Stomach (tissue), 4 donors: ENCODE data around the gene C17orf100.

Experiments used
- CTCF ChIP-seq, 7 experiments: fragments of 450-650 bp in 4 of 7; fragments of 200-600 bp in 3 of 7; sonication (generic) in 3 of 7; IDR thresholded peaks; one replicate each; pipeline ENCODE4 v1.5.1; 2016 to 2019; ENCODE audit warnings: antibody characterized with exemption in 7 of 7, control low read depth in 2 of 7, mild to moderate bottlenecking in 1 of 7
- EP300 ChIP-seq: sonication (generic); formaldehyde crosslinking; IDR thresholded peaks from one replicate; pipeline ENCODE4 v1.6.1; 2017; ENCODE audit warnings: antibody characterized with exemption
- POLR2A ChIP-seq, 4 donors: fragments of 450-650 bp; IDR thresholded peaks; one replicate each; pipeline ENCODE4 v1.6.1; 2016; ENCODE audit warnings: antibody characterized with exemption in 4 of 4, control low read depth in 2 of 4, mild to moderate bottlenecking in 1 of 4, moderate library complexity in 1 of 4

- TF ChIP-seq EP300 (no peak), CTCF (IDR thresholded peaks at IDR 0.05) (no peak), POLR2A (IDR thresholded peaks at IDR 0.05) (no peak)
Observed at GRCh38 chr17:6667516-6667915, 16.0 kb downstream of the C17orf100 start.
